Measurements from ENCODE around the gene PRMT7. TPM values are rescaled to one million over a fixed set of nuclear protein-coding genes. Genes with fewer than 3 reads are reported as not detected.

The PRMT7 gene
- total RNA-seq, 2 experiments from 2014 or later: 50.4 to 52.2 TPM

DNA sequence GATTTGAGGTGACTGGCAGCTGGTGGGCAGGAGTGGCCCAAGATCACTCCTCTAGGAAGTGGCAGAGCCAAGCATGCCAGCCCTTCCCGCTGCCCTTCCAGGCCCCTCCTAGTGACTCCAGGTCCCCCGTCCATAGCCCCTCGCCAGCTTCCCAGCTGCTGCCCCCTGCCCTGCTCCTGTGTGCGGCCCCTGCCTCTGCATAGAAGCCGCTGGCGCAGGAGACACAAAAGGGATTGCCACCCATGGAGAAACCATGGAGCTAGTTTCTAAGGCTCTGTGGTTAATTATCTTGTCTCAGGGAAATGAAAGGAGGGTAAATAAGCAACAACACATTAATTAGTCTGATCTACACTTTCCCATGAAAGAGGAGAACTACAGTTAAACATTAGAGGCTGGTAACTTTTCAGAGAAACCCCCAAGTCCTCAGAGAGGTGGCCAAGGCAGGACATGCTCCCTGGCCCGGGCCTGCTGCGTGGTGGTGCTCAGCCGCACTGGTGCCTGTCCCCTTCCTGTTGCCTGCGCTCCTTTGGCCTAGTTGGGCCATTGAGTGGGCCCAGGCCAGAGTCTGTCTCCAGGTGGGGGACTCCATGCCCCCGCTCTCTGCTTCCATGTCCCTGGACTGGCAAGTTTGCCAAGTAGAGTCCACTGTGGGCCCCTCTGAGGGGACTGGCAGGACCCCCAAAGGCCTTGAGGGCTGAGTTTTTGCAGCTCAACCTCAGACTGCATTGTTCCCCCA, 65.2 kb downstream of the PRMT7 start:
- Mint-ChIP-seq H3K9me3 (no peaks in the 10 kb centered on the region), H3K27me3 (peaks cover 36% of the 10 kb centered on the region), H3K36me3 (ENCODE audit: low read depth) (no peaks in the 10 kb centered on the region), H3K27ac (no peak overlapping the region), H3K4me1 (peaks cover 14% of the 10 kb centered on the region), H3K4me3 (no peak overlapping the region)
- no peak for DNase-seq
- ChIA-PET CTCF (no interaction called here), POLR2A (no interaction called here)

DNA sequence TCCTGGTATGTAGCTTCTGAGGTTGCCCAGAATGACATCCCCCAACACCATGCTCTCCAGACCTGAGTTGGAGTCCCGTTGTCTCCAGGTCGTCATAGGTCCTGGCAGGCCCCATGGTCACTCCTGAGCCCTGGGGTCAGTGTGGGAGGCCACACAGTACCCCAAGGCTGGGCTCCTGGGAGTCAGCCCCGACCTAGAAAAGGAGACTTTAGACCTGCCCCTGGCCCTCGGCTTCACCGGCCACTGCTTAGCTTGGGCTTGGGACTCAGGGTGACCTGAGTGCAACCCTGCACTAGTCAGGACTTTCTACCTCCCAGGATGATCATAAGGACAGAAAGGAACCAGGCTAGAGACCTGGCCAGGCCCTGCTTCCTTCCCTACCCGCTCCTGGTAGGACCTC, 65.8 kb downstream of the PRMT7 start:
- CTCF ChIA-PET: no interaction called here
- no peak for DNase-seq
- no peak overlapping the region for H3K27ac Mint-ChIP-seq
- peaks cover 36% of the 10 kb centered on the region for H3K27me3 Mint-ChIP-seq
- no peaks in the 10 kb centered on the region for H3K36me3 Mint-ChIP-seq (ENCODE audit: low read depth)
- H3K9me3 Mint-ChIP-seq: no peaks in the 10 kb centered on the region
- no peak overlapping the region for H3K4me3 Mint-ChIP-seq
- POLR2A ChIA-PET: no interaction called here
- H3K4me1 Mint-ChIP-seq: peaks cover 13% of the 10 kb centered on the region

DNA sequence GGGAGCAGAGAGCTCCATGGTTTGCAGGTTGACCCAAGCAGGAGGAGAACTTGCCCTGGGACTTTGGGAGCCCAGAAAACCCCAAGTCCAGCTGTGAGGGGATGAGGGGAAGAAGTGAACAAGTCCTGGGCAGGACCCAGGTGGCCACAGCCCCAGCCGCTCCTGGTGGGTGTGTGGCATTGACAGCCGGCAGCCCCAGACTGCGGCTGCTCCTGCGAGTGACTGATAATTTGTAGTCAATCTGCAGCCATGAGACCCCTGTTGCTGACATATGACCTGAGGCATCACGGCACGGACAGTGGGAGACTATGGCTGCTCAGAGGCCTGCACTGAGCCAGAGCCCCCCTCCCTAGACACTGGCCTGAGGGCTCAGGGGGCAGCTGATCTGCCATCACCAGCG, 66.4 kb downstream of the PRMT7 start:
- Mint-ChIP-seq H3K4me1 (peaks cover 13% of the 10 kb centered on the region), H3K27me3 (peaks cover 32% of the 10 kb centered on the region), H3K36me3 (ENCODE audit: low read depth) (no peaks in the 10 kb centered on the region), H3K4me3 (no peak overlapping the region), H3K27ac (no peak overlapping the region), H3K9me3 (no peaks in the 10 kb centered on the region)
- ChIA-PET POLR2A (no interaction called here), CTCF (no interaction called here)
- no peak for DNase-seq

DNA sequence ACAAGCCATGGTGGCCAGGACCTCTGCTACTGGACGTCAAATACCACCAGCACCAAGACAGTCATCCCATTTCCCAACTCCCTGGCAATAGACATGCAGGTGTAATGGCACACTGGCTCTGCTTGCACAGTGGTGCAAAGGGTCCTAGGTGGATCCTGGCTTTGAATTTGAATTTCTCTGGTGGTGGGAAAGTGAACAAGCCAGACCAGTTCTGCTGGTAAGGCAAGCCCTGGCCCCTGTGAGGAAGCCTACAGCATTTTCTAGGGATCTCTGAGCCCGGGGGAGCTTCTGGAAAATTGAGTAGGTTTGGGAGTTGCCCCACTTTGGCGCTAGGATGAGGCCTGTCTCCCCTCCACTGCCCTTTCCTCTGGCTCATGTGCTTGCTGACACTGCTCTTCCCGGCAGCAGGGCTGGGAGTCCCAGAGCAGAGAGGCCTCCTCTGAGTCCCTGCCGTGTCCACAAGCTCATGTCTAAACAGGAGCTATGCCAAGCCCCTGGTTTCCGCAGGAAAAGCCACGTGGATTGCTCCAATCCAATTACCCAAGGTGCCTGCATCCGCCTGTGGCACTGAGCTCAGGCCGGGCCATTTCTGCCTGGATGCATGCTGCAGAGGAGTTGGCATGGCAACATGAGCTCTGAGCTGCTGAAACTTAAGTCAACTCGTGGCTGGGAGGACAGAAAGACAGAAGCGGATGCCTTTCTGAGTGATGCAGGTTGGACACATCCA, 67.0 kb downstream of the PRMT7 start:
- H3K36me3 Mint-ChIP-seq (ENCODE audit: low read depth): no peaks in the 10 kb centered on the region
- peaks cover 27% of the 10 kb centered on the region for H3K27me3 Mint-ChIP-seq
- no peak overlapping the region for H3K4me3 Mint-ChIP-seq
- DNase-seq: no peak
- no peak overlapping the region for H3K27ac Mint-ChIP-seq
- ChIA-PET CTCF (interaction anchor here (0.9 to 1.2 kb wide), 3 partner anchors 15 to 132 kb away, joined by 3 to 4 read pairs (median 3); no protein-coding TSS in a partner anchor), POLR2A (no interaction called here)
- H3K4me1 Mint-ChIP-seq: peaks cover 13% of the 10 kb centered on the region
- no peaks in the 10 kb centered on the region for H3K9me3 Mint-ChIP-seq

DNA sequence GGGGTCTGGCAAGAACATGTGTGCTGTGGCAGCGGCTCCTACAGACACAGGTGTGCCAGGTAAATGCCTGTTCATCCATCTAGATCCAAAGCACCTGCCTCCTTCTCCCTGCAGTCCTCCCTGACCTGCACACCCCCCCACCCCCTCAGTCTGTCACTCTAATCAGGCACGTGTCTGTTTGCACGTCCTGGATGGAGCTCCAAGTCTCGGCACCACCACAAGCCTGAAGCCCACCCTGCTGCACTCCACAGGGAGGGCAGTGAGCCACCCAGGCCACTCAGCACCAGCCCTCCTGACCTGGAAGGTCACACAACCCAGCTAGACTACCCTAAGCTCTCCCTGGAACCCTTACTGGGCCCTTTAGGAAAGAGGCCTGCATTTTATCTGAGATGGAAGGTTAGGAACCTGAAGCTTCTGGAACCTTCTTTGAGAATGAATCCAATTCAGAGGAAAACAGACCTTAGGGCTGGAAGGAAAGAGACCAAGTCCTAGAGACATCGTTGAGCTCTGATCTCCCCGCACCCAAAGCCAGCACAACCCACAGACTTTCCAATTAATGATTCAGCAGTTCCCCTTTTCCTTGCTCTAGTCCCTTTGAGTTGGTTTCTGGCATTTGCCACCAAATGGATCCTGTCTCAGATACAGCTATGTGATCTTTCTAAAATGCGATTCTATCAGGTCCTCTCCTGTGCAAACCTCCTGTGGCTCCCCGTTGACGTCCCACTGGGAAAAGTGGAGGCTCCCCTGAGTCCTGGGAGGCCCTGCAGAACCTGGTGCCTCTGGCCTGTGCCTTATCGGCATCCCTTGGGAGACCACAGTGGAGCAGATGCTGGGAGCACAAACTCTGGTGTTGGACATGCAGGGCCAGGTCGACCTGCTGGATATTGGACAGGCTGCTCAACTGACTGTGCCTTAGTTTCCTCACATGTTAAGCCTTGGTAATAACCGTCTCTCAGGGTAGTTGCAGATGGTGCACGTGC, 67.9 kb downstream of the PRMT7 start:
- ChIA-PET POLR2A (no interaction called here), CTCF (interaction anchor here (0.9 to 1.2 kb wide), 3 partner anchors 16 to 132 kb away, joined by 3 to 4 read pairs (median 3); no protein-coding TSS in a partner anchor)
- Mint-ChIP-seq H3K36me3 (ENCODE audit: low read depth) (no peaks in the 10 kb centered on the region), H3K4me1 (peaks cover 15% of the 10 kb centered on the region), H3K27ac (peak overlapping the region; percentile 6), H3K9me3 (no peaks in the 10 kb centered on the region), H3K27me3 (peaks cover 20% of the 10 kb centered on the region), H3K4me3 (no peak overlapping the region)
- no peak for DNase-seq

DNA sequence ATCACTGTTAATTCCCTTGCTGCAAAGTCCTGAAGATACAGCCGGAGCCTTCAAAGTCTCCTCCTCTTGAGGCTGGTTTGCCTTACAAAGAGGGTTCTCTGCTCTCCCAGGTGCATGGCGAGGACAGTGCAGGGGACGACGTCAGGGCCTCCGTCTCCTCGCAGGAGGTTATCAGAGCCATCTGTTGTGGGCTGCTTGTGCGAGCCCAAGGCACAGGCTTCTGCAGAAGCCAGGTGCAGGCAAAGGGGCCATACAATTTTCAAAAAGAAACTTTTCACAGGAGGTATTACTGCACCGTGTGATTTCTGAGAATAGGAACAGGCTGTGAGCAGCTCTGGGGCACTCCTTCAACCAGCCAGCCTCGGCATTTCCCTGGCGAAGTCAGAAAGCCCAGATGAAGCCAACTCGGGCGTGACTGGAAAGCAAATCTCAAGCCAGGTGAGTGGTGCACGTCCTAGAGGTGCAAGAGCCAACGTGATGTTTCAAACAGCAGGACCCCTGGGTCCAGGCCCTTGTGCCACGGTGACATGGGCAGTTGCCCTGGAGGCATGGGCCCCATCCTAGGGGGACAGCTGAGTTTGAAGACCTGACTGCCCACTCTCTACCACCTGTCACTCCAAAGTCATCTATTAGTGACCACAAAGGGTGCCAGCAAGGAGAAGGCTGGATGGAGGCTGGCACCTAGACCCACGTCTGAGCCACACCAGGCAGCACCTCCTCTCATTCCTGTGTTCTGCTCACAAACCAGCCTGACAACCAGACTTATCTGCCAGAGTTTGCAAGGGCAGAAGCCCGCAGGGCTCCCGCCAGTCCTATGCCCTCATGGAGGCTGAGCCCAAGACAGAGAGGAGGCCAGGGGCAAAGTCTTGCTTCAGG, 68.9 kb downstream of the PRMT7 start:
- ChIA-PET CTCF (no interaction called here), POLR2A (no interaction called here)
- H3K27me3 Mint-ChIP-seq: peaks cover 21% of the 10 kb centered on the region
- H3K4me1 Mint-ChIP-seq: peaks cover 19% of the 10 kb centered on the region
- H3K9me3 Mint-ChIP-seq: no peaks in the 10 kb centered on the region
- no peak overlapping the region for H3K4me3 Mint-ChIP-seq
- no peaks in the 10 kb centered on the region for H3K36me3 Mint-ChIP-seq (ENCODE audit: low read depth)
- no peak for DNase-seq
- peak overlapping the region; percentile 6 for H3K27ac Mint-ChIP-seq

DNA sequence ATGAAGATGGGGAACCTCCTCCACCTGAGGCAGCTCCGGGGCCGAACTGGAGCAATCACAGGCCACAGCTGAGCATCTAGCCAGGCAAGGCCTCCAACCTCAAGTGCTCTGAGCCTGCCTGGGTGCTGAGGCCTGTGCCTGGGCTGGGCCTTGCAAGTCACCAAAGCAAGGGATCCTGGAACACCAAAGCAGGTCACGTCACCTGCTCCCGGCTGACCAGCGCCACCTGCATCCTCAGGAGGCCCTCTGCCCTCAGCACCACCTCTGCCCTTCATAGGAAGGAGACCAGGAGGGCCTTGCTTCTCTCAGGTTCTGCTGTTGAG, 69.5 kb downstream of the PRMT7 start:
- no peak overlapping the region for H3K4me3 Mint-ChIP-seq

DNA sequence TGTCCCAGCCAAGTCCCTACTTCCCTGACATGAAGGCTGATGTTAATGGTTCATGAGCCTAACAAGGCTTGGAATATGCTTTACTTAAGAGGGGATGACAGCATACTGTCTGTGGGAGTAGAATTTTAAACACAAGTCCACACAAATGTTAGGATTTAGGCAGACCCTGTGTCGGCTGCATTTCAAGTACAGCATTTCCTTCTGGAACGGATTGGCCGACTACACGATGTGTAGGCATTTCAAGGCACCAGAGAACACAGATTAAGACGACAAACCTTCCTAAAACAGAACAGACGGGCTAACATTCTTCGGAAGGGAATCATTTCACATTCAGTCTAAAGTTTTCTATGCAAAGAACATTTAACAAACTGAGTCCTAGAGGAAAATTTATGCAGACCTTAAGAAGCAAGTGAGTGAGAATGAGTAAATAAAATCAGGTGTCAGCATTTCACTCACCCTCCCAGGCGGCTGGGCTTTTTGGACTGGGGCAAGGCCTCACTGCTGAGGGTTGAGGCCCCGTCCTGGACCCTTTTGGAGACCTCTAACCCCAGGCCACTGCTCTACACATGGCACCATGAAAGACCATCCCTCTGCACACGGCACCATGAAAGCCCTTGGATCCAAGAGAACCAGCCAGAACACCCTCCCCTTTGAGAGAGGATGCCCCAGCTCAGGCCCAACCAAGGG, 70.0 kb downstream of the PRMT7 start:
- DNase-seq: no peak
- ChIA-PET POLR2A (no interaction called here), CTCF (interaction anchor here (1.1 to 1.2 kb wide), 2 partner anchors 14 to 129 kb away, joined by 3 to 4 read pairs; no protein-coding TSS in a partner anchor)
- H3K27ac Mint-ChIP-seq: no peak overlapping the region
- H3K27me3 Mint-ChIP-seq: peaks cover 22% of the 10 kb centered on the region
- H3K36me3 Mint-ChIP-seq (ENCODE audit: low read depth): no peaks in the 10 kb centered on the region
- H3K9me3 Mint-ChIP-seq: no peaks in the 10 kb centered on the region
- peaks cover 20% of the 10 kb centered on the region for H3K4me1 Mint-ChIP-seq
- no peak overlapping the region for H3K4me3 Mint-ChIP-seq

More for the DNA sequence above, 69.5 kb downstream of the PRMT7 start:
- ChIA-PET CTCF (no interaction called here), POLR2A (no interaction called here)
- Mint-ChIP-seq H3K27me3 (peaks cover 21% of the 10 kb centered on the region), H3K27ac (no peak overlapping the region), H3K36me3 (ENCODE audit: low read depth) (no peaks in the 10 kb centered on the region), H3K4me1 (peaks cover 20% of the 10 kb centered on the region), H3K9me3 (no peaks in the 10 kb centered on the region)
- DNase-seq: no peak

DNA sequence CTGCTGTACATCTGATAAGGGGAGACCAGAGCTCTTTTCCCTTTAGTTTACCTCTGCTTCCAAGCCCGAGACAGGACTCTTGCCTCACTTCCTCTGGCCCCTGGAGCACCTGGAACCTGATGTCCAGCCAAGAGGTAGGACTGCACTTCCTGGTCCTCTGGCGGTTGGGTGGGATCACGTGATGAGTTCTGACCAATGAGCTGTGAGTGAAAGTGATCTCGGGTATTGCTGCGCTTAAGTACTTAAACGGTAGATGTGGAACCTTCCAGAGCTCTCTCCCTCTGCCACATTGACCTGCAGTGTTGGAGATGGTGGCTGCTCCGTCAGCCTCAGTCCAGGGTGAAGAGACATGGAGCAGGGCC, 70.5 kb downstream of the PRMT7 start:
- no peak for DNase-seq
- Mint-ChIP-seq H3K4me1 (peaks cover 20% of the 10 kb centered on the region), H3K27ac (no peak overlapping the region), H3K36me3 (ENCODE audit: low read depth) (no peaks in the 10 kb centered on the region), H3K4me3 (no peak overlapping the region), H3K27me3 (peaks cover 19% of the 10 kb centered on the region), H3K9me3 (no peaks in the 10 kb centered on the region)
- CTCF ChIA-PET: interaction anchor here (1.1 to 1.5 kb wide), 4 partner anchors 14 to 139 kb away, joined by 3 to 4 read pairs (median 4); no protein-coding TSS in a partner anchor
- POLR2A ChIA-PET: no interaction called here

DNA sequence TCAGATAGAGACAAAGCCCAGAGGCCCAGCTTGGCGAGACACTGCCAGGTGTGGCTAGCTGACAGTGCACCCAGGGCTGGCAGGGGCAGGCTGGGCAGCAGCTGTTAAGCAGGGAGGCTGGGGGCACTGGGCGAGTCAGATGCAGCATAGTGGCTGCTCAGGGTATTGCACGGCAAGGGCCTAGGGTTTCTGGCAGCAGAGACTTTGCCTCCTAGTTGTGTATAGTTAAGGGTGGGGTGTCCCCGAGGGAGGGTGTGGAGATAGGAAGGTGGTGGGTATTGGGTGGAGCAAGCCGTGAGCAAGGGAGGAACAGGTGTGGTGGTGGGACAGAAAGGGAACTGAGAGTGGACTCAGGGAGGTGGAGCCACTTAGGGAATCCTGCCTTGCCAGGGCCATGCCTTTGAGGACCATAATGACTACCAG, 71.5 kb downstream of the PRMT7 start:
- DNase-seq: peak; percentile 37
- POLR2A ChIA-PET: interaction anchor here (0.6 kb wide), 1 partner anchor 139 kb away, joined by 3 read pairs; no protein-coding TSS in a partner anchor

DNA sequence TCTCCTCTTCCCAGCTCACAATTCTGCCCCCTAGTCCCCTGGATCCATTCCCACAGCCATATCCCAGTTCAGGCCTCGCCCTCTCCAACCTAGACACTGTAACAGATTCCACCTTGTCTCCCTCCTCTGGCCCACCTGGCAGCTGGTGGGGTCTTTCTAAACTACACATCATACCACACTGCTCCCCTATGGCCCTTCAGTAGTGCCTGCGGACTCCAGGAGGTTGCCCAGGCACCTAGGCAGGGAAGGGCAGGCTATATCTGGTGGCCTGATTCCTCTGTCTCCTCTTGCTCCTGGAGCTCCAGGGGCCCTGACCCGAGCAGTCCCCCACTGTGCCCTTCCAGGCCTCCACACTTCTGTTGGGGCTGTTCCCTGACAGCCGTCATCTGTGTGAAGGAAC, 73.0 kb downstream of the PRMT7 start:
- no peaks in the 10 kb centered on the region for H3K36me3 Mint-ChIP-seq (ENCODE audit: low read depth)
- CTCF ChIA-PET: interaction anchor here (1.1 to 1.3 kb wide), 3 partner anchors 21 to 122 kb away, joined by 3 read pairs; no protein-coding TSS in a partner anchor
- peaks cover 16% of the 10 kb centered on the region for H3K27me3 Mint-ChIP-seq
- peaks cover 18% of the 10 kb centered on the region for H3K4me1 Mint-ChIP-seq
- H3K4me3 Mint-ChIP-seq: no peak overlapping the region
- DNase-seq: no peak
- POLR2A ChIA-PET: interaction anchor here (1.9 kb wide), 1 partner anchor 27 kb away, joined by 4 read pairs; no protein-coding TSS in a partner anchor
- H3K9me3 Mint-ChIP-seq: no peaks in the 10 kb centered on the region
- H3K27ac Mint-ChIP-seq: no peak overlapping the region

More for the DNA sequence above, 71.5 kb downstream of the PRMT7 start:
- Mint-ChIP-seq H3K4me3 (no peak overlapping the region), H3K9me3 (no peaks in the 10 kb centered on the region), H3K27ac (no peak overlapping the region), H3K36me3 (ENCODE audit: low read depth) (no peaks in the 10 kb centered on the region), H3K4me1 (peaks cover 20% of the 10 kb centered on the region), H3K27me3 (peaks cover 17% of the 10 kb centered on the region)
- CTCF ChIA-PET: interaction anchor here (0.9 to 1.5 kb wide), 4 partner anchors 13 to 138 kb away, joined by 3 to 4 read pairs (median 4); no protein-coding TSS in a partner anchor

Measured in activated CD4-positive, alpha-beta memory T cell treated with anti-CD3 and anti-CD28 coated beads, Interleukin-2, amount 10 ng/mL, durations not matched to agents 7 days and 5 days (primary cell).